Lung (tissue), 12 donors: ENCODE results near the gene ATP9A. TPM values are rescaled to one million over a fixed set of nuclear protein-coding genes. Genes with fewer than 3 reads are reported as not detected.

ENCODE experiments used
- ATAC-seq: fragments of 200-7000 bp; cut with Tn5 transposase; one replicate; pipeline ENCODE4 v1.9.1; 2020; ENCODE audit warnings: moderate number of reproducible peaks; ENCODE audit not compliant: insufficient read depth, low FRiP score
- DNase-seq, 3 donors: peaks; one replicate each; pipeline ENCODE4 v3.0.0-alpha.2; 2013 to 2017
- H3K27ac ChIP-seq, 2 donors: one replicate each; pipeline ENCODE4 v1.5.1; 2013; ENCODE audit warnings: mild to moderate bottlenecking in 2 of 2, moderate library complexity in 2 of 2, control low read depth in 1 of 2, inconsistent platforms in 1 of 2, low read depth in 1 of 2, low read length in 1 of 2
- H3K27me3 ChIP-seq, 3 donors: one replicate each; pipeline ENCODE4 v1.5.1; 2013; ENCODE audit warnings: low read length in 2 of 3; ENCODE audit not compliant: control insufficient read depth in 3 of 3, insufficient read depth in 3 of 3
- H3K36me3 ChIP-seq, 4 donors: one replicate each; pipeline ENCODE4 v1.5.1; 2013; ENCODE audit warnings: low read length in 4 of 4, mild to moderate bottlenecking in 1 of 4, moderate library complexity in 1 of 4; ENCODE audit not compliant: control insufficient read depth in 4 of 4, insufficient read depth in 4 of 4
- H3K4me1 ChIP-seq, 5 donors: one replicate each; pipeline ENCODE4 v1.5.1; 2013; ENCODE audit warnings: low read length in 5 of 5, mild to moderate bottlenecking in 2 of 5, moderate library complexity in 1 of 5; ENCODE audit not compliant: control insufficient read depth in 5 of 5, insufficient read depth in 5 of 5
- H3K4me3 ChIP-seq: one replicate; pipeline ENCODE4 v1.5.1; 2013; ENCODE audit warnings: mild to moderate bottlenecking, control low read depth, moderate library complexity
- H3K9ac ChIP-seq, 2 donors: one replicate each; pipeline ENCODE4 v1.5.1; 2013; ENCODE audit warnings: low read length in 2 of 2, control low read depth in 1 of 2; ENCODE audit not compliant: insufficient read depth in 1 of 2
- H3K9me3 ChIP-seq, 4 donors: one replicate each; pipeline ENCODE4 v1.5.1; 2013; ENCODE audit warnings: low read length in 3 of 4, mild to moderate bottlenecking in 1 of 4, moderate library complexity in 1 of 4; ENCODE audit not compliant: control insufficient read depth in 4 of 4, insufficient read depth in 3 of 4
- CTCF ChIP-seq: IDR thresholded peaks from 2 replicates; pipeline ENCODE4 v1.5.1; 2012; ENCODE audit warnings: mild to moderate bottlenecking; ENCODE audit errors: control extremely low read depth, extremely low read depth
- WGBS, 2 donors: extraction: QIAGEN DNeasy Blood & Tissue Kit; methylation state at CpG; one replicate each; pipeline ENCODE4 v1.1.7; 2013; 5-methylcytosine and 5-hydroxymethylcytosine counted together
- polyA plus RNA-seq, 2 donors: library from polyadenylated mRNA; stranded (reverse); fragments of 200-250 nt; gene quantifications; one replicate each; pipeline ENCODE4 v1.2.1, GENCODE V29; 2013
- total RNA-seq, 2 donors: library from RNA; depleted of rRNA in 1 of 2; stranded (reverse); fragments of >200 nt in 1 of 2; gene quantifications; one replicate each; pipeline ENCODE4 v1.2.1, GENCODE V29; 2014 to 2021
- donor health status: control.
- donor health status: control.
- donor health status: Bipolar disorder and iron deficiency.
- donor health status: healthy.
- donor health status: DM: yes; HTN: yes; CAD: no.

The ATP9A gene
- total and polyA plus RNA-seq, 4 donors, result 3.3 to 43.6 (median 14.9) TPM

- H3K4me3 ChIP-seq, result no peak overlapping the region
- no peak overlapping the region for H3K27ac ChIP-seq
- 85% methylated on average over 2 of the region's 2 CpGs; no CpG with 5 or more reads in 1 of the 2 donors for WGBS, 2 donors
- DNase-seq (no peak), ATAC-seq (no peak)
- H3K9me3 ChIP-seq, result no peaks in the 10 kb centered on the region
- H3K36me3 ChIP-seq, result peaks cover 0 to 22% (median 8%) of the 10 kb centered on the region in 4 donors
- no peak overlapping the region for H3K9ac ChIP-seq
- TF ChIP-seq CTCF, result no peak
- H3K4me1 ChIP-seq, result peaks cover 0 to 11% (median 9%) of the 10 kb centered on the region in 5 donors
- no peaks in the 10 kb centered on the region for H3K27me3 ChIP-seq
Observed at GRCh38 chr20:51635680-51636079, 132.5 kb downstream of the ATP9A start.

- H3K27me3 ChIP-seq, result no peaks in the 10 kb centered on the region
- TF ChIP-seq CTCF, result no peak
- DNase-seq (no peak), ATAC-seq (no peak)
- WGBS, 2 donors, result 87 to 88% methylated on average over 5 of the region's 5 CpGs
- H3K36me3 ChIP-seq, result peaks cover 0 to 17% (median 8%) of the 10 kb centered on the region in 4 donors
- no peak overlapping the region for H3K27ac ChIP-seq
- H3K9ac ChIP-seq, result no peak overlapping the region
- no peak overlapping the region for H3K4me3 ChIP-seq
- H3K4me1 ChIP-seq, result peaks cover 2 to 15% (median 11%) of the 10 kb centered on the region in 5 donors
- H3K9me3 ChIP-seq, result no peaks in the 10 kb centered on the region
Observed at GRCh38 chr20:51634877-51635276, 133.3 kb downstream of the ATP9A start.

GRCh38 chr20:51634257-51634656, 133.9 kb downstream of the ATP9A start:
- Histone ChIP-seq H3K27me3 (no peaks in the 10 kb centered on the region), H3K4me3 (no peak overlapping the region), H3K9me3 (no peaks in the 10 kb centered on the region), H3K27ac (no peak overlapping the region), H3K4me1 (peaks cover 3 to 17% (median 11%) of the 10 kb centered on the region in 5 donors), H3K9ac (no peak overlapping the region), H3K36me3 (peaks cover 0 to 17% (median 8%) of the 10 kb centered on the region in 4 donors)
- no peak for TF ChIP-seq CTCF
- WGBS, 2 donors, result 87 to 90% methylated on average over 9 of the region's 9 CpGs
- DNase-seq, result no peak
- ATAC-seq, result no peak

- Histone ChIP-seq H3K27me3 (no peaks in the 10 kb centered on the region), H3K4me1 (peaks cover 3 to 19% (median 11%) of the 10 kb centered on the region in 5 donors), H3K9me3 (no peaks in the 10 kb centered on the region), H3K36me3 (peaks cover 0 to 13% (median 6%) of the 10 kb centered on the region in 4 donors), H3K4me3 (no peak overlapping the region), H3K27ac (no peak overlapping the region), H3K9ac (no peak overlapping the region)
- ATAC-seq (no peak), DNase-seq (no peak)
- 98 to 99% methylated on average over 3 of the region's 3 CpGs for WGBS, 2 donors
- TF ChIP-seq CTCF, result no peak
Observed at GRCh38 chr20:51633430-51633829, 134.8 kb downstream of the ATP9A start.
